ENCODE data around the gene TBCD. TPM values are rescaled to one million over a fixed set of nuclear protein-coding genes. Genes with fewer than 3 reads are reported as not detected.

The TBCD gene
- total RNA-seq (2022) (94.6 and 108 TPM in 2 replicates), Bru-seq, nascent RNA (percentile 63 among the genes with signal in this experiment), BruChase-seq, experiment 1, labeled RNA remaining after a 2-hour chase (percentile 71 among the genes with signal in this experiment), BruChase-seq, experiment 2, labeled RNA remaining after a 6-hour chase (percentile 77 among the genes with signal in this experiment)
- long read RNA-seq, full-length matches to known transcripts: 7 of 25 reads
- long read RNA-seq, partial matches to known transcripts: 9 of 25 reads
- long read RNA-seq, other reads (novel, unspliced or antisense): 9 of 25 reads

DNA sequence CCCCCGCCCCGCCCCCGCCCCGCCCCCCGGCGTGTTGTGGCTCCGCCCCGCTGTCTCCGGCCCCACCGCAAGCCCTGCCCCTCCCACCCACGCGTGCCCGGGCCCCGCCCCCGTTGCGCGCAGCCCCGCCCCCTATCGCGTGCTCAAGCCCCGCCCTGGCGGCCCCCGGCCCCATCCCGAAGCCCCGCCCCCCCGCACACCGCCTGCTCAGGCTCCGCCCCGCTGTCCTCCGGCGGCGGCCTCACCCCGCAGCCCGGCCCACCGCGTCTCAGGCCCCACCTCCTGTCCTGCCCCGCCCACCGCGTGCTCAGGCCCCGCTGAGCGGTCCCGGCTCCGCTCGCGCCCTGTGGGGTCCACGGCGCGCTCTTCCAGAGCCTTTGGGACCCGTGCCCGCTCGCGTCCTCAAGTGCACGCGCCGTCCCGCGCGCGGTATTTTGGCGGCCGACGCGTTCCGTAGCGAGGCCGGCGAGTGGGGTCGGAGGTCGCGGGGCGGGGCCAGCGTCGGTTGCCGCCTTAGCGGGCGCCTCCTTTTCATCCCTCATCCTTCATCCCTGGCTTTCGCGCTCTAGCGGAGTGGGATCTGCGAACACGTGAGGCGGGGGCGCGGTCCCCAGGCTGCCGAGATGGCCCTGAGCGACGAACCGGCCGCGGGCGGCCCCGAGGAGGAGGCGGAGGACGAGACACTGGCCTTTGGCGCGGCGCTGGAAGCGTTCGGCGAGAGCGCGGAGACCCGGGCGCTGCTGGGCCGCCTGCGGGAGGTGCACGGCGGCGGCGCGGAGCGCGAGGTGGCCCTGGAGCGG lies at the start of gene TBCD:
Gene TBCD, plus strand, starts transcription at position 495 of the 800 bp plus-strand sequence. Its CDS starts 129 bp downstream, at position 624.
- H3K9me3 ChIP-seq: peaks cover 8% of the 10 kb centered on the region; the same call in 1 of the 2 replicates
- TF ChIP-seq, protein P1, sequence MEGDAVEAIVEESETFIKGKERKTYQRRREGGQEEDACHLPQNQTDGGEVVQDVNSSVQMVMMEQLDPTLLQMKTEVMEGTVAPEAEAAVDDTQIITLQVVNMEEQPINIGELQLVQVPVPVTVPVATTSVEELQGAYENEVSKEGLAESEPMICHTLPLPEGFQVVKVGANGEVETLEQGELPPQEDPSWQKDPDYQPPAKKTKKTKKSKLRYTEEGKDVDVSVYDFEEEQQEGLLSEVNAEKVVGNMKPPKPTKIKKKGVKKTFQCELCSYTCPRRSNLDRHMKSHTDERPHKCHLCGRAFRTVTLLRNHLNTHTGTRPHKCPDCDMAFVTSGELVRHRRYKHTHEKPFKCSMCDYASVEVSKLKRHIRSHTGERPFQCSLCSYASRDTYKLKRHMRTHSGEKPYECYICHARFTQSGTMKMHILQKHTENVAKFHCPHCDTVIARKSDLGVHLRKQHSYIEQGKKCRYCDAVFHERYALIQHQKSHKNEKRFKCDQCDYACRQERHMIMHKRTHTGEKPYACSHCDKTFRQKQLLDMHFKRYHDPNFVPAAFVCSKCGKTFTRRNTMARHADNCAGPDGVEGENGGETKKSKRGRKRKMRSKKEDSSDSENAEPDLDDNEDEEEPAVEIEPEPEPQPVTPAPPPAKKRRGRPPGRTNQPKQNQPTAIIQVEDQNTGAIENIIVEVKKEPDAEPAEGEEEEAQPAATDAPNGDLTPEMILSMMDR (IDR thresholded peaks at IDR 0.05; ENCODE audit: insufficient read depth in 1 of 2, low read depth in 1 of 2, low read length in 1 of 2, severe bottlenecking in 1 of 2, unreplicated experiment in 1 of 2): no peak
- H3K27me3 ChIP-seq (replicated peaks; ENCODE audit: control insufficient read depth, insufficient read depth, low read length): no peaks in the 10 kb centered on the region
- Mint-ChIP-seq H3K9me3 (ENCODE audit: unreplicated experiment) (no peaks in the 10 kb centered on the region), H3K4me1 (ENCODE audit: low read depth, unreplicated experiment) (peaks cover 18% of the 10 kb centered on the region), H3K27me3 (ENCODE audit: insufficient read depth, unreplicated experiment) (no peaks in the 10 kb centered on the region), H3K36me3 (ENCODE audit: insufficient read depth, unreplicated experiment) (peaks cover 39% of the 10 kb centered on the region), H3K4me3 (ENCODE audit: unreplicated experiment) (peak within 1 kb of the TSS; percentile 98), H3K27ac (ENCODE audit: unreplicated experiment) (peak within 1 kb of the TSS; percentile 67)
- H3K4me3 ChIP-seq (ENCODE audit: low read depth, low read length): peak within 1 kb of the TSS; percentile 93
- no peaks in the 10 kb centered on the region; the same call in 1 of the 2 replicates for H3K36me3 ChIP-seq (ENCODE audit: control insufficient read depth, insufficient read depth, low read length)
- DNase-seq: peak; percentile 85 to 89
- intact Hi-C loops (cut with micrococcal nuclease; ENCODE audit: unreplicated experiment): loop anchor here (2.0 kb wide), 1 partner anchor 17 kb away; the partner anchor contains the start of gene FN3K
- ChIA-PET CTCF (no interaction called here), POLR2A (interaction anchor here (0.6 kb wide), 1 partner anchor 23 kb away, joined by 3 read pairs; no protein-coding TSS in a partner anchor)
- H3K4me1 ChIP-seq: peaks cover 14% of the 10 kb centered on the region
- no TSS peak for BruUV-seq (replicated peaks)

DNA sequence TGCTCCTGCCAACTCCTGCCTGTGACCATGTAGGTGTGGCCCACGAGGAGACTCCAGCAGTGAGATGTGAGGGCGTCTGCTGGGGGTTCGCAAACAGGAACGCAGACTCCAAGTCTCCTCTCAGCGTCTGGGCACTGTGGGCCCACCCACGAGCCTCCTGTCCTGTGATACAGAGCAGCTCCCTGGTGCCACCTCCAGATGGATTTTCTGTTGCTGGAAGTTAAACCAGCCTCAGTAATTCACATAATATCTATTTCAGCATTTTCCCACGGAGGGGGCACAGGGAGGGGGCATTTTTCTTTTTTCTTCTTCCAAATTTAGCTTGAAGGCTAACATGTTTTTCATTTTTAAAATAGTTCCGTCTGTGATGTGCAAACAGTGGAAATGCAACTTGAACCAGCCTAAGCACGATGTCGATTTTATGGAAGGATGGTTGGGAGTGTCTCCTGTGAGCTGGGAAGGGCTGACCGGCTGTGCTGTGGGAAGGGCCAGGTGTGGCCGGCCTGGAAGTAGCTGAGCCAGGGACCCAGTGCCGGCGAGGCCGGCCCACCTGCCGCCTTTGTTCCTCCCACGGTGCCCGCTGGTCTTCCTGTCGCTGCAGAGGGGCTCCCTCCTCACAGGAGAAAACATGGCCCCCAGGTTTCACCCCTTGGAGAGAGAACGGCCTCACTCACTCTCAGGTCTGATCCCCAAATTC lies 49.5 kb upstream of the TBCD start:
- TF ChIP-seq, protein P1 (IDR thresholded peaks at IDR 0.05; ENCODE audit: insufficient read depth in 1 of 2, low read depth in 1 of 2, low read length in 1 of 2, severe bottlenecking in 1 of 2, unreplicated experiment in 1 of 2): no peak
- ChIA-PET POLR2A (no interaction called here), CTCF (no interaction called here)
- Mint-ChIP-seq H3K36me3 (ENCODE audit: insufficient read depth, unreplicated experiment) (peaks cover 11% of the 10 kb centered on the region), H3K4me1 (ENCODE audit: low read depth, unreplicated experiment) (peaks cover 12% of the 10 kb centered on the region), H3K9me3 (ENCODE audit: unreplicated experiment) (no peaks in the 10 kb centered on the region), H3K27ac (ENCODE audit: unreplicated experiment) (no peak overlapping the region), H3K27me3 (ENCODE audit: insufficient read depth, unreplicated experiment) (no peaks in the 10 kb centered on the region), H3K4me3 (ENCODE audit: unreplicated experiment) (no peak overlapping the region)
- no TSS peak for BruUV-seq (replicated peaks)
- DNase-seq: no peak
- no peaks in the 10 kb centered on the region for H3K9me3 ChIP-seq
- intact Hi-C loops (cut with micrococcal nuclease; ENCODE audit: unreplicated experiment): no loop called here
- H3K27me3 ChIP-seq (replicated peaks; ENCODE audit: control insufficient read depth, insufficient read depth, low read length): no peaks in the 10 kb centered on the region
- no peaks in the 10 kb centered on the region for H3K36me3 ChIP-seq (ENCODE audit: control insufficient read depth, insufficient read depth, low read length)
- peaks cover 28% of the 10 kb centered on the region for H3K4me1 ChIP-seq
- H3K4me3 ChIP-seq (ENCODE audit: low read depth, low read length): no peak overlapping the region

Measured in Caco-2 (cell line).